ENCODE measurements around the gene PID1.

DNA sequence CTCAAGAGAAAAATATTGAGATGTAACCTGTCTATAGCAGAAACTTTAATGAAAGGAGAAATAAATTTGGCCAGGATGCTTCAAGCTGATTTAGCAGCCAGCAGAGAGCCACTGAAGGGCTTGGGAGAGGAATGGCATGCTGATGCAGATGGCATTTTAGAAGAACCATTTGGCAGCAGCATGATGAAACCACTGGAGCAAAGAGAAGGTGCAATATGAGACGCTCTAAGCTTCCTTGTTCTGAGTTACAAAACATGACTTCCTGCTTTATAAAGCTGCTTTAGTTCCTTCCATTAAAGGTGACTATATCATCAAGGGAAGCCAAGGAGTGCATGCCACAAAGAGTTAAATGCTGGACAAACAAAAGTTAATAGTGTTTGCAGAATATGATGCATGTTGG lies 189.7 kb downstream of the PID1 start:
- TF ChIP-seq, protein P1, sequence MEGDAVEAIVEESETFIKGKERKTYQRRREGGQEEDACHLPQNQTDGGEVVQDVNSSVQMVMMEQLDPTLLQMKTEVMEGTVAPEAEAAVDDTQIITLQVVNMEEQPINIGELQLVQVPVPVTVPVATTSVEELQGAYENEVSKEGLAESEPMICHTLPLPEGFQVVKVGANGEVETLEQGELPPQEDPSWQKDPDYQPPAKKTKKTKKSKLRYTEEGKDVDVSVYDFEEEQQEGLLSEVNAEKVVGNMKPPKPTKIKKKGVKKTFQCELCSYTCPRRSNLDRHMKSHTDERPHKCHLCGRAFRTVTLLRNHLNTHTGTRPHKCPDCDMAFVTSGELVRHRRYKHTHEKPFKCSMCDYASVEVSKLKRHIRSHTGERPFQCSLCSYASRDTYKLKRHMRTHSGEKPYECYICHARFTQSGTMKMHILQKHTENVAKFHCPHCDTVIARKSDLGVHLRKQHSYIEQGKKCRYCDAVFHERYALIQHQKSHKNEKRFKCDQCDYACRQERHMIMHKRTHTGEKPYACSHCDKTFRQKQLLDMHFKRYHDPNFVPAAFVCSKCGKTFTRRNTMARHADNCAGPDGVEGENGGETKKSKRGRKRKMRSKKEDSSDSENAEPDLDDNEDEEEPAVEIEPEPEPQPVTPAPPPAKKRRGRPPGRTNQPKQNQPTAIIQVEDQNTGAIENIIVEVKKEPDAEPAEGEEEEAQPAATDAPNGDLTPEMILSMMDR (IDR thresholded peaks at IDR 0.05), result no peak
- no peak for TF ChIP-seq POLR2A (IDR thresholded peaks at IDR 0.05)

Measured in right lobe of liver (tissue), 4 donors.